Mesendoderm (in vitro differentiated cells): Measurements from ENCODE around the gene INSM1.

Source experiments
- DNase-seq: peaks from one replicate; pipeline ENCODE4 v3.0.0; 2013
- H2AK5ac ChIP-seq: 2 replicates; pipeline ENCODE4 v1.6.1; 2013; ENCODE audit warnings: low read length, inconsistent platforms
- H2BK120ac ChIP-seq: 2 replicates; pipeline ENCODE4 v1.6.1; 2013; ENCODE audit warnings: low read depth, mild to moderate bottlenecking, low read length, moderate library complexity, mixed read lengths
- H2BK15ac ChIP-seq: replicated peaks from 2 replicates; pipeline ENCODE4 v1.6.1; 2013; ENCODE audit warnings: low read depth, mild to moderate bottlenecking, moderate library complexity
- H2BK5ac ChIP-seq: 2 replicates; pipeline ENCODE4 v1.6.1; 2013; ENCODE audit warnings: low read length, inconsistent platforms
- H3K18ac ChIP-seq: 2 replicates; pipeline ENCODE4 v1.6.1; 2013; ENCODE audit warnings: mild to moderate bottlenecking, low read length, mixed read lengths
- H3K23ac ChIP-seq: one replicate; pipeline ENCODE4 v1.6.1; 2013; ENCODE audit warnings: low read length
- H3K27ac ChIP-seq: 2 replicates; pipeline ENCODE4 v1.5.1; 2013; ENCODE audit warnings: low read depth, mild to moderate bottlenecking, inconsistent platforms, low read length, moderate library complexity
- H3K27me3 ChIP-seq: 2 replicates; pipeline ENCODE4 v1.6.1; 2013; ENCODE audit warnings: low read length, control low read depth, mild to moderate bottlenecking, inconsistent platforms; ENCODE audit not compliant: insufficient read depth, poor library complexity
- H3K36me3 ChIP-seq: 2 replicates; pipeline ENCODE4 v1.6.1; 2013; ENCODE audit warnings: low read length, inconsistent platforms; ENCODE audit not compliant: control insufficient read depth, insufficient read depth
- H3K4ac ChIP-seq: one replicate; pipeline ENCODE4 v1.6.1; 2013; ENCODE audit warnings: low read depth, mild to moderate bottlenecking, low read length, moderate library complexity
- H3K4me1 ChIP-seq: 2 replicates; pipeline ENCODE4 v1.6.1; 2013; ENCODE audit warnings: low read depth, low read length, inconsistent platforms; ENCODE audit not compliant: control insufficient read depth
- H3K4me2 ChIP-seq: 2 replicates; pipeline ENCODE4 v1.6.1; 2013; ENCODE audit warnings: low read length
- H3K4me3 ChIP-seq: 2 replicates; pipeline ENCODE4 v1.5.1; 2013; ENCODE audit warnings: mild to moderate bottlenecking, low read length
- H3K56ac ChIP-seq: one replicate; pipeline ENCODE4 v1.6.1; 2013; ENCODE audit warnings: low read length
- H3K79me1 ChIP-seq: 2 replicates; pipeline ENCODE4 v1.6.1; 2013; ENCODE audit warnings: low read length, inconsistent platforms
- H3K79me2 ChIP-seq: 2 replicates; pipeline ENCODE4 v1.6.1; 2013; ENCODE audit warnings: mild to moderate bottlenecking, low read length; ENCODE audit not compliant: control insufficient read depth, insufficient read depth
- H3K9ac ChIP-seq: 2 replicates; pipeline ENCODE4 v1.6.1; 2013; ENCODE audit warnings: low read length, inconsistent platforms
- H4K5ac ChIP-seq: one replicate; pipeline ENCODE4 v1.6.1; 2013; ENCODE audit warnings: low read length
- H4K8ac ChIP-seq: one replicate; pipeline ENCODE4 v1.6.1; 2013; ENCODE audit warnings: low read depth, mild to moderate bottlenecking, control low read depth, low read length, moderate library complexity
- WGBS: extraction: QIAGEN DNeasy Blood & Tissue Kit; methylation state at CpG from one replicate; pipeline ENCODE4 v1.1.7; 2013; ENCODE audit warnings: low lambda C conversion rate, missing lambda C conversion rate; ENCODE audit not compliant: insufficient coverage; ENCODE audit errors: extremely low coverage; 5-methylcytosine and 5-hydroxymethylcytosine counted together

INSM1 gene

DNA sequence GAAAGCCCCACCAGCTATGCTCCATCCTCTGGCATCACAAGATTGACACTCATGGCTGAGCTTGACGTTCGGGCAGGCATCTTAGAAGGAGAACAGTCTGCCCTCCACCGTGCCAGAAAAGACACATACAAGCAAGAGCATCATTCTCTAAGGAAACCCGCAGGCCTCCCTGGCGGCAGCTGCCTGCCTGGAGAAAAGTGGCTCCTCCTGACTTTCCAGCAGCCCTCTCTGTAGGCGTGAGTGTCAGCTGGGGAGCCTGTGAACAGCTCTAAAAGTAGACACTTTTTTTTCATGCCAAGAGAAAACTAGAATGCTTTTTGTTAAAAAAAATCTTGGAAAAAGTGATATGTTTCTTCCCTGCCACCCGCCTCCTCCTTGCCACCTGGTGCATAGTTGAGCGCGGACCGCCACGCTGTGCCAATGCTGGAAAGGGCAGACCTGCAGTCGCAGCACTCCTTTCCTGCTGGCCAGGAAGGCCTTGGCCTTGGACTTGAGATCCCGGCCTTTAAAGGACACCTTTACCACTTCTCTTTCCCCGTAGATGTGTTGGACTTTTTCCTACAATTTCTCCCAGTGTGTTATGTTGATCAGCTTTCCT, 29.7 kb upstream of the INSM1 start:
- no peaks in the 10 kb centered on the region for H3K79me1 ChIP-seq
- H4K8ac ChIP-seq, result no peak overlapping the region
- no peak overlapping the region for H4K5ac ChIP-seq
- no peak overlapping the region for H3K4me2 ChIP-seq
- no peaks in the 10 kb centered on the region for H3K4me1 ChIP-seq
- no peak overlapping the region for H3K23ac ChIP-seq
- no peak overlapping the region for H3K56ac ChIP-seq
- H3K79me2 ChIP-seq, result no peaks in the 10 kb centered on the region
- H2BK120ac ChIP-seq, result no peak overlapping the region
- H3K4ac ChIP-seq, result no peak overlapping the region
- no peak overlapping the region for H3K27ac ChIP-seq
- no peak overlapping the region for H2BK15ac ChIP-seq
- DNase-seq, result no peak
- H3K18ac ChIP-seq, result no peak overlapping the region
- WGBS, result no CpG with 5 or more reads among the region's 14 CpGs
- H3K27me3 ChIP-seq, result no peaks in the 10 kb centered on the region
- no peak overlapping the region for H2BK5ac ChIP-seq
- no peak overlapping the region for H3K4me3 ChIP-seq
- H3K9ac ChIP-seq, result no peak overlapping the region
- no peaks in the 10 kb centered on the region for H3K36me3 ChIP-seq
- no peak overlapping the region for H2AK5ac ChIP-seq

DNA sequence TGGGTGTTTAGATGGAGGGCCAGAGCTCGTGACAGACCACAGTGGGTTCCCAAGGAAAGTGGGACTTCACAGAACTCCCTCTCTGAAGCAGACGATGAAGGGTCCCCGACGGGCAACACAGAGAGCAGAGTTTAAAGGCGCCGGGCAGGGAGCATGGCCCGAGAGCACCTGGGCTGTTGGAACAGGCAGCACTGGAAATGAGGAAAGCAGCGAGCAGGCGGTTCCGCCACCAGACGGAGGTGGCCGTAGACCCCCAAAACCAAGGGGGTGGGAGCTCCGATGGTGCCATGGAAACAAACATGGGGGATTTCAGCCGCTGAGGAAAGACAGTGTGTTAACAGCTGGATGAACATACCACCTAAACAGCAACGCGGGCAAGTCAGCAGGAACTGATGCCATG, 27.5 kb upstream of the INSM1 start:
- no peak overlapping the region for H3K4ac ChIP-seq
- H3K23ac ChIP-seq, result no peak overlapping the region
- WGBS, result no CpG with 5 or more reads among the region's 16 CpGs
- H3K27ac ChIP-seq, result no peak overlapping the region
- H2BK5ac ChIP-seq, result no peak overlapping the region
- no peak overlapping the region for H3K9ac ChIP-seq
- H3K79me1 ChIP-seq, result no peaks in the 10 kb centered on the region
- H3K56ac ChIP-seq, result no peak overlapping the region
- no peak for DNase-seq
- H3K4me3 ChIP-seq, result no peak overlapping the region
- H3K18ac ChIP-seq, result no peak overlapping the region
- no peak overlapping the region for H2AK5ac ChIP-seq
- no peaks in the 10 kb centered on the region for H3K4me1 ChIP-seq
- H3K4me2 ChIP-seq, result no peak overlapping the region
- H2BK15ac ChIP-seq, result no peak overlapping the region
- H3K27me3 ChIP-seq, result no peaks in the 10 kb centered on the region
- H4K5ac ChIP-seq, result no peak overlapping the region
- no peak overlapping the region for H4K8ac ChIP-seq
- H3K79me2 ChIP-seq, result no peaks in the 10 kb centered on the region
- no peaks in the 10 kb centered on the region for H3K36me3 ChIP-seq
- H2BK120ac ChIP-seq, result no peak overlapping the region

DNA sequence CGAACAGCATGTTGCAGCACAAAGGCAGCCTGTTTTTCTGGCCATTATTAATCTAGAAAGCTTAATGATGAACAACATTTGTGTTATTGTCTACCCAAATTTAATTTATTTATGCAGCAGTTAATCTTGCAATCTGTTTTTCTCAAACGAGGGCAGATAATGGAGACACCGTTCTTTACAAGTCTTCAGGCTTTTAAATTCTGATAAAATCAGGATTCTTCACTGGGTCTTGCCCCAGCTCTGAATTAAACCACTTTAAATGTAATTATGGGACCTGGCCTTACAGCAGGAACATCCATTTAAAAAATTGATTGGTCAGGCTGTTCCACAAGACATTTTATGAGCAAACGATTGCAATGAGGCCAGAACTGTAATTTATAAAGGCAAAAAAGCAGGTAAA, 26.5 kb upstream of the INSM1 start:
- DNase-seq, result no peak
- no peak overlapping the region for H2BK15ac ChIP-seq
- H3K27ac ChIP-seq, result no peak overlapping the region
- WGBS, result no CpG with 5 or more reads among the region's 4 CpGs
- H3K4me1 ChIP-seq, result no peaks in the 10 kb centered on the region
- no peaks in the 10 kb centered on the region for H3K36me3 ChIP-seq
- no peak overlapping the region for H2BK120ac ChIP-seq
- H3K4me3 ChIP-seq, result no peak overlapping the region
- H3K9ac ChIP-seq, result no peak overlapping the region
- H3K79me1 ChIP-seq, result no peaks in the 10 kb centered on the region
- no peaks in the 10 kb centered on the region for H3K27me3 ChIP-seq
- no peak overlapping the region for H3K4ac ChIP-seq
- H3K4me2 ChIP-seq, result no peak overlapping the region
- H3K18ac ChIP-seq, result no peak overlapping the region
- H3K23ac ChIP-seq, result no peak overlapping the region
- H2BK5ac ChIP-seq, result no peak overlapping the region
- no peaks in the 10 kb centered on the region for H3K79me2 ChIP-seq
- no peak overlapping the region for H3K56ac ChIP-seq
- no peak overlapping the region for H4K8ac ChIP-seq
- no peak overlapping the region for H2AK5ac ChIP-seq
- no peak overlapping the region for H4K5ac ChIP-seq

DNA sequence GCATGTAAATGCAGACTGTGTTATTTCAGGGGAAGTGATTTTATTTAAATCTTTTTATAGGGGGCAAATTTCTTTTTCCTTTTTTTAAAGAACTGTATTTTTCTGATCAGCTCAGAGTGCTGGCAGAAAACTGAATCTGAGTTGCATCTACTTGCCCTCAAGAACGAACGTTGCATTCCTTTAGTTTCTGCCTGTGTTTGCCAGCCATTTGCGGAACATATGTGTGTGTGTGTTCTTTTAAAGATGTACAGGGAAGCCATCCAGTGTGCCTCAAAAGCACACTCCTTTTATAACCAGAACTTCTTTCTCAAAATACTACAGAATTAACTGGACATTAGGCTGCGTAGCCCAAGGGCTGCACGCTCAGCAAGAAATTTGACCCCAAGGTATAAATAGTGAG, 25.8 kb upstream of the INSM1 start:
- WGBS, result no CpG with 5 or more reads among the region's 5 CpGs
- H3K56ac ChIP-seq, result no peak overlapping the region
- no peak overlapping the region for H3K4ac ChIP-seq
- no peaks in the 10 kb centered on the region for H3K79me2 ChIP-seq
- H3K23ac ChIP-seq, result no peak overlapping the region
- no peak overlapping the region for H3K18ac ChIP-seq
- H3K79me1 ChIP-seq, result no peaks in the 10 kb centered on the region
- no peaks in the 10 kb centered on the region for H3K36me3 ChIP-seq
- no peak overlapping the region for H3K4me3 ChIP-seq
- no peak overlapping the region for H4K5ac ChIP-seq
- no peaks in the 10 kb centered on the region for H3K4me1 ChIP-seq
- no peak overlapping the region for H2BK120ac ChIP-seq
- H3K9ac ChIP-seq, result no peak overlapping the region
- no peak overlapping the region for H3K27ac ChIP-seq
- H2BK5ac ChIP-seq, result no peak overlapping the region
- H2AK5ac ChIP-seq, result no peak overlapping the region
- no peak overlapping the region for H3K4me2 ChIP-seq
- no peak overlapping the region for H2BK15ac ChIP-seq
- DNase-seq, result no peak
- no peak overlapping the region for H4K8ac ChIP-seq
- no peaks in the 10 kb centered on the region for H3K27me3 ChIP-seq

DNA sequence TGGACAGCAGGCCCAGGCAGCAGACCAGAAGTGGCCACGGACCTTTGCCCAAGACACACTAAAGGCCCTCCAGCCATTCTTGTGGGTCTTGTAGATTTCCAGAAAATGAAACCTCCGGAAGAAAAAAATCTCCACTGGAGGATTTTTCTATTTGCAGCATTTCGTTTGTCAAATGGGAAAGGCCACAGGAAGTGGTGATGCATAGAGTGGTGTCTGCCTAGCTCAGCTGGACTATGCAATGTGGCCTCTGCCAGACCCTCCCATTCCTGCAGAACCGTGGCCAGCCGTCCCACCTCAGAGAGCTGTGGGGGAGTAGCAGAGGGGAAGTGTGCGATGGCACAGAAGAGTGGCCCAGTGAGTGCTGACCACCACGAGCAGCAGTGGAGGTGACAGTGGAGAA, 24.0 kb upstream of the INSM1 start:
- no CpG with 5 or more reads among the region's 7 CpGs for WGBS
- no peaks in the 10 kb centered on the region for H3K4me1 ChIP-seq
- no peak overlapping the region for H3K27ac ChIP-seq
- no peak overlapping the region for H2BK120ac ChIP-seq
- H2BK5ac ChIP-seq, result no peak overlapping the region
- H3K9ac ChIP-seq, result no peak overlapping the region
- DNase-seq, result no peak
- H3K4me2 ChIP-seq, result no peak overlapping the region
- H2AK5ac ChIP-seq, result no peak overlapping the region
- no peak overlapping the region for H3K4me3 ChIP-seq
- no peak overlapping the region for H3K4ac ChIP-seq
- H4K5ac ChIP-seq, result no peak overlapping the region
- H3K23ac ChIP-seq, result no peak overlapping the region
- H3K79me2 ChIP-seq, result no peaks in the 10 kb centered on the region
- H3K27me3 ChIP-seq, result no peaks in the 10 kb centered on the region
- H2BK15ac ChIP-seq, result no peak overlapping the region
- H4K8ac ChIP-seq, result no peak overlapping the region
- H3K56ac ChIP-seq, result no peak overlapping the region
- no peak overlapping the region for H3K18ac ChIP-seq
- H3K79me1 ChIP-seq, result no peaks in the 10 kb centered on the region
- H3K36me3 ChIP-seq, result no peaks in the 10 kb centered on the region

DNA sequence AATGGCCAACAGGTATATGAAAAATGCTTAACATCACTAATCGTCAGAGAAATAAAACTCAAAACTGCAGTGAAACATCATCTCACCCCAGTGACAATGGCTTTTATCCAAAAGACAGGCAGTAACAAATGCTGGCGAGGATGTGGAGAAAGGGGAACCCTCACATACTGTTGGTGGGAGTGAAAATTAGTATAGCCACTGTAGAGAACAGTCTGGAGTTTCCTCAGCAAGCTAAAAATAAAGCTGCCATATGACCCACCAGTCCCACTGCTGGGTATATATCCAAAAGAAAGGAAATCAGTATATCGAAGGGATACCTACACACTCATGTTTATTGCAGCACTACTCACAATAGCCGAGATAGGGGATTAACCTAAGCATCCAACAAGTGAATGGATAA, 23.4 kb upstream of the INSM1 start:
- H3K4me2 ChIP-seq, result no peak overlapping the region
- no peak overlapping the region for H3K27ac ChIP-seq
- H4K5ac ChIP-seq, result no peak overlapping the region
- no peaks in the 10 kb centered on the region for H3K36me3 ChIP-seq
- H4K8ac ChIP-seq, result no peak overlapping the region
- no peak overlapping the region for H2BK15ac ChIP-seq
- no peak overlapping the region for H3K56ac ChIP-seq
- no peak overlapping the region for H3K4me3 ChIP-seq
- no peak overlapping the region for H3K9ac ChIP-seq
- H3K79me1 ChIP-seq, result no peaks in the 10 kb centered on the region
- H2BK5ac ChIP-seq, result no peak overlapping the region
- H2AK5ac ChIP-seq, result no peak overlapping the region
- no peak overlapping the region for H3K23ac ChIP-seq
- H3K18ac ChIP-seq, result no peak overlapping the region
- no peak overlapping the region for H2BK120ac ChIP-seq
- no peak overlapping the region for H3K4ac ChIP-seq
- DNase-seq, result no peak
- no peaks in the 10 kb centered on the region for H3K79me2 ChIP-seq
- WGBS, result no CpG with 5 or more reads among the region's 4 CpGs
- no peaks in the 10 kb centered on the region for H3K27me3 ChIP-seq
- H3K4me1 ChIP-seq, result no peaks in the 10 kb centered on the region
